Ovary (tissue), 9 donors: ENCODE measurements around the gene DRC7. TPM values are rescaled to one million over a fixed set of nuclear protein-coding genes. Genes with fewer than 3 reads are reported as not detected.

ENCODE experiments used
- DNase-seq, 5 donors: peaks; one replicate each; pipeline ENCODE4 v3.0.0-alpha.2; 2019 to 2020
- H3K27ac ChIP-seq, 2 donors: fragments of 200-600 bp; one replicate each; pipeline versions ENCODE4 v1.5.1 to v1.8.0; 2019 to 2022
- H3K27me3 ChIP-seq: fragments of 200-600 bp; one replicate; pipeline ENCODE4 v1.8.0; 2022
- H3K36me3 ChIP-seq: fragments of 200-600 bp; sonication (generic); one replicate; pipeline ENCODE4 v1.5.1; 2019
- H3K4me1 ChIP-seq: one replicate; pipeline ENCODE4 v1.8.1; 2013; ENCODE audit warnings: mild to moderate bottlenecking, moderate library complexity; ENCODE audit not compliant: insufficient read depth
- H3K4me3 ChIP-seq: fragments of 200-600 bp; sonication (generic); one replicate; pipeline ENCODE4 v1.5.1; 2017
- H3K9me3 ChIP-seq, 2 donors: fragments of 200-600 bp in 1 of 2; sonication (generic) in 1 of 2; one replicate each; pipeline versions ENCODE4 v1.5.1 to v1.8.1; 2013 to 2019; ENCODE audit warnings: mild to moderate bottlenecking in 1 of 2, moderate library complexity in 1 of 2
- CTCF ChIP-seq, 3 donors: fragments of 450-650 bp in 2 of 3; fragments of 200-600 bp in 1 of 3; IDR thresholded peaks; one replicate each; pipeline versions ENCODE4 v1.5.1 to v1.8.0; 2016 to 2022; ENCODE audit warnings: antibody characterized with exemption in 3 of 3, mild to moderate bottlenecking in 1 of 3
- EP300 ChIP-seq: sonication (generic); formaldehyde crosslinking; IDR thresholded peaks from one replicate; pipeline ENCODE4 v1.6.1; 2017; ENCODE audit warnings: antibody characterized with exemption
- POLR2A ChIP-seq: fragments of 450-650 bp; IDR thresholded peaks from one replicate; pipeline ENCODE4 v1.6.1; 2017; ENCODE audit warnings: antibody characterized with exemption, mild to moderate bottlenecking, moderate library complexity
- whole genome bisulfite sequencing, 3 donors: extraction: QIAGEN DNeasy Blood & Tissue Kit in 1 of 3; methylation state at CpG; one replicate each; pipeline versions ENCODE4 v1.1.5 to v1.1.7; 2013 to 2017; 5-methylcytosine and 5-hydroxymethylcytosine counted together
- intact Hi-C, 4 donors: fragments of 100-400 bp; cut with DNase I; formaldehyde crosslinking; loops; one replicate each; pipeline versions ENCODE4 v1.11.0 to v1.15.1; 2022 to 2023
- polyA plus RNA-seq, 2 donors: library from polyadenylated mRNA; stranded (reverse); fragments of 200-250 nt in 1 of 2; fragments of 350-450 nt in 1 of 2; fragmentation: Illumina TruSeq in 1 of 2; extraction: RNeasy Lipid Tissue Mini Kit (QIAGEN cat#74804) in 1 of 2; gene quantifications; one replicate each; pipeline ENCODE4 v1.2.3, GENCODE V29; 2013 to 2014
- total RNA-seq, 7 donors: library from RNA; depleted of rRNA in 2 of 7; stranded (reverse); fragments of >200 nt in 2 of 7; fragmentation: NEBNext Ultra II Directional in 3 of 7; extraction: Animal tissue kit (Norgen Biotek cat#: 25700) in 3 of 7; gene quantifications; one replicate each; pipeline versions ENCODE4 v1.1.0 to v1.2.4, GENCODE V29; 2016 to 2023
- donor health status: DM: no; HTN: no; CAD: no; lungs with moderate emphysema.
- donor health status: DM: no; HTN: no; CAD: no.
- donor health status: Bipolar disorder and iron deficiency.
- donor health status: DM: yes; HTN: yes; CAD: no.
- donor health status: DM: no; HTN: no; CAD: no.
- donor health status: DM: yes; HTN: yes; CAD: no.

The DRC7 gene
- total and polyA plus RNA-seq, 9 donors: 0.07 to 12.5 (median 0.67) TPM; not detected in 3

GRCh38 chr16:57698812-57699405, 4.3 kb downstream of the DRC7 start:
- TF ChIP-seq CTCF (IDR thresholded peaks at IDR 0.05) (no peak), EP300 (no peak), POLR2A (no peak)

GRCh38 chr16:57699481-57699880, 4.9 kb downstream of the DRC7 start:
- no peak overlapping the region for H3K27ac ChIP-seq

More at GRCh38 chr16:57698812-57699405, 4.3 kb downstream of the DRC7 start:
- no peaks in the 10 kb centered on the region for H3K27me3 ChIP-seq
- H3K27ac ChIP-seq: no peak overlapping the region
- DNase-seq: no peak
- 71 to 77% (median 73%) methylated on average over 16 of the region's 16 CpGs for WGBS, 3 donors
- intact Hi-C loops: no loop called here
- peaks cover 1% of the 10 kb centered on the region for H3K4me1 ChIP-seq
- no peak overlapping the region for H3K4me3 ChIP-seq
- H3K9me3 ChIP-seq: no peaks in the 10 kb centered on the region
- no peaks in the 10 kb centered on the region for H3K36me3 ChIP-seq

GRCh38 chr16:57699899-57700298, 5.3 kb downstream of the DRC7 start:
- Histone ChIP-seq H3K36me3 (no peaks in the 10 kb centered on the region), H3K4me1 (no peaks in the 10 kb centered on the region), H3K4me3 (no peak overlapping the region), H3K27ac (no peak overlapping the region), H3K9me3 (no peaks in the 10 kb centered on the region), H3K27me3 (no peaks in the 10 kb centered on the region)
- intact Hi-C loops: no loop called here
- WGBS, 3 donors: 91 to 93% (median 92%) methylated on average over 7 of the region's 7 CpGs
- no peak for DNase-seq
- TF ChIP-seq CTCF (IDR thresholded peaks at IDR 0.05) (no peak), EP300 (no peak), POLR2A (no peak)

More at GRCh38 chr16:57699481-57699880, 4.9 kb downstream of the DRC7 start:
- no peaks in the 10 kb centered on the region for H3K27me3 ChIP-seq
- H3K4me1 ChIP-seq: peaks cover 1% of the 10 kb centered on the region
- no peaks in the 10 kb centered on the region for H3K9me3 ChIP-seq
- intact Hi-C loops: no loop called here
- no peak overlapping the region for H3K4me3 ChIP-seq
- DNase-seq: no peak
- no peaks in the 10 kb centered on the region for H3K36me3 ChIP-seq
- WGBS, 3 donors: 68 to 74% (median 72%) methylated on average over 3 of the region's 3 CpGs
- TF ChIP-seq EP300 (no peak), CTCF (IDR thresholded peaks at IDR 0.05) (no peak), POLR2A (no peak)

- Histone ChIP-seq H3K27ac (no peak overlapping the region), H3K36me3 (no peaks in the 10 kb centered on the region), H3K4me1 (no peaks in the 10 kb centered on the region), H3K9me3 (no peaks in the 10 kb centered on the region), H3K4me3 (no peak overlapping the region), H3K27me3 (no peaks in the 10 kb centered on the region)
- no peak for TF ChIP-seq EP300
- TF ChIP-seq CTCF (IDR thresholded peaks at IDR 0.05): no peak
- intact Hi-C loops: no loop called here
- no peak for DNase-seq
- WGBS, 3 donors: 59 to 68% (median 62%) methylated on average over 10 of the region's 10 CpGs
Observed at GRCh38 chr16:57700781-57701551, 6.4 kb downstream of the DRC7 start.
